ENCODE data around the gene LEFTY1. TPM values are rescaled to one million over a fixed set of nuclear protein-coding genes. Genes with fewer than 3 reads are reported as not detected.
"Not testable (repeated sequence)": the region's sequence is repeated elsewhere in the genome, so short reads cannot be mapped to it uniquely, and the experiment has no call there.

The LEFTY1 gene
- total RNA-seq, 1 donor from 2014 or later: not detected

DNA sequence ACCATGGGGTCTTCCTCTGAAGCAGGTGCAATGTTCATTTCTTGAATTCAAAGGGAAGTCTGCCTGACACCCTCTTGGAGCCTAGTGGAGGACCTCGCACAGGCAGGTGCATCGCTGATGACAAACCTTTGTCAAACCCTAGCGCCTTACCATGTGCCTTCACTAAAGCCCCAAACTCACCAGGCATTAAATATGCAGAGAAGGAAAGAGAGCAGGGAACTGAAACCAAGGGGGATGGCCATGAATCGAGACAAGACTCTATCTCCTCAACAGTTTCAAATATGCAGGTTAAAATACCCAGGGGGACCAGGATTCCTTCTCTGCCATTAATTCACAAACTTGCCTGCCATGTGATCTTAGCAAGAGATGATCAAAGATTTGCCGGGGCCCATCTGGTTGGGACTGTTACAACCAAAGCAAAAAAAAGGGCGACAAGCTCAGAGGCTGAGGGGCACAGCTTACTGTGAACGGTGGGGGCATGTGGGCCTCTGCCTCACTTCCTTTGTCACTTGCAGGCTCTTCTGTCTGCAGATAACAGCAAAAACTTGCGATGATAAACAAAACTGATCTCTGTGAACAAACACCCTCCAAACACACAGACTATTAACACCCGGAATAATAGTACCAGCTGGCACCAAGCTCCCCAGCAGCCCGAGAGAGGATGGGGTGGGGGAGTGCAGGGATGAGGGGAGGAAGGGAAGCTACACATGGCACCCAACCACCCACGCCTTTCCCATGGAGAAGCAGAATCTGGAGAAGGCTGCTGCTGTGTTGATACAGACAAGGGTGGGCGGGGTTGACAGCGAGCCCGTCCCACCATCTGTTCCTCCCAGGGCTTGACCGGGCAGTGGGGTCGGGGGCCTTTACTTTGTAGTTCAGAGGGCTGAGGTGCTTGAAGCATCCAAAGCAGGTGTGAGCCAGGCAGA, 40.7 kb downstream of the LEFTY1 start:
- DNase-seq: peak; percentile 58

- no peak for DNase-seq
These were observed 41.3 kb downstream of the LEFTY1 start for GRCh38 chr1:225847610-225848009.

DNA sequence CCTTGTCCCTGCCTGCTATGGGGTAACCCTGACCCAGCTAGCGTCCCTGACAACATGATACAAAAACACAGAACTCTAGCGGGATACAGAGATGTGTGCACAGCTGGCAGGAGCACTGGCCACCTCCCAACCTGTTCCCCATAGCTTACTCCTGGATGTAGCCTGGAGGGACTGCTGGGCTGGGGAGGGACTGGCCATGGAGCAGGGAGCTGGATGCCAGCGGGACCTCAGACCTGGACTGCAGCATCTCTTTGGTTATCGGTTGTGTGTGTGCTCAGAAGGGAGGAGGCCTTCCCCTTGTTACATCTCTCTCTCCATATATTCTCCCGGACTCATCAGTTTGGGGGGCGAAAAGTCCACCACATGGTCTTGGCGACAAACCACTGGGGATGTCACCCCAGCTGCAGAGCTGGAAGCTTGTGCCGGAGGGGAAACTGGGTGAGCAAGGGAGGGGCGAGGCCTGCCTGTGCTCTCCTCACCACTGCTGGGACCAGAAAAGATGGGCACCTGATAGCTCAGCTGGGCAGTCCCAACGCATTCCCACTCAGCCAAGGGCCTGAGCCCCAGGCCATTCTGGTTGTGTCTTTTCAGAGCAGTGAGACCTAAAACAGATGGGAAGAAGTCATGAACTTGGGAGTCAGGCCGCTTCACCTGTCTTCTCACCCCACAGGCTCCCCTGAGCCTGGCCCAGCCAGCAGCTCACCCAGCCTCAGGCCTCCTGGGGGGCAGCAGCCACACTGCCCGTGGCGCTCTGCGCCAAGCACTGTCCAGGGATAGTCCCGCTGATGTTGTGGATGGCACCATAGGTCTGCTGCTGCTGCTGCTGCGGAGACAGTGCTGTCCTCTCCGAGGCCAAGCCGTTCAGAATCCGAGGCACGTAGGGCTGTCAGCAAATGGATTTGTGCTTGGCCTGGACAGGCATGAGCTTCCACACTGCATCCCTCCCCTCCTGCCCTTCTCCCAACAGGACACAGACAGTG, 42.3 kb downstream of the LEFTY1 start:
- no peak for DNase-seq

DNA sequence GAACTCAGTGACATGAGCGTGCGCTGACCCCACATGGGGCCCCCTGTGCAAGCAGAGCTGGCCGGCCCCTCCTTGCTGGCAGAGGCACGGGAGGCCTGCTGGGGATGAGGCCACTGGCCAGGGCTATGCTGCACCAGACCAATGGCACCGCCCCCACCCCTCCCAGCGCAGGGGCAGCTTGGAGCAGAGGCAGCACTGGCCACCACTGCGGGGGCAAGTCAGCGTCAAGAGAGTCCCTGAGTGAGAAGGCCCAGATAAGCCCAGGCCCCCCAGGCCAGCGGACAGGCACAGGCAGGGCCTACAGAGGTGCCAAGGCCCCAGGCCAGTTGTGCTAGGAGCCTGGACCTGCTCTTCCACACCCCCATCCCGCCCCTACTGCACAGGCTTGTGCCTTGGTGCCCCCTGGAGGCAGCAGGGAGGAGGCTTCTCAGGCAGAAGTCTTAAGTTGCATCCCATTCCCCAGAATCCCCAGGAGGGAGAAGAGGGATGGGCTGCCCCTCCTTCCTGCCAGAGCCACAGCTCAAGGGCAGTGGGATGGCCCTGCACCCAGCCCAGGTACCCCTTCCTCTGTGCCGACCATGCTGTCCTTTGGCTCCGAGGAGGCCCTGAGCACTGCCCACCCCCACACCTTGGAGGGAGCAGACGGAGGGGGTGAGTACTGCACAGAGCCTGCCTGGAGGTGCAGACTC, 43.2 kb downstream of the LEFTY1 start:
- DNase-seq: peak; percentile 85

GRCh38 chr1:225845097-225845496, 43.8 kb downstream of the LEFTY1 start:
- no peak for DNase-seq

GRCh38 chr1:225844236-225845061, 44.5 kb downstream of the LEFTY1 start:
- no peak for DNase-seq

- no peak for DNase-seq
These were observed 45.5 kb downstream of the LEFTY1 start for GRCh38 chr1:225843426-225843795.

DNA sequence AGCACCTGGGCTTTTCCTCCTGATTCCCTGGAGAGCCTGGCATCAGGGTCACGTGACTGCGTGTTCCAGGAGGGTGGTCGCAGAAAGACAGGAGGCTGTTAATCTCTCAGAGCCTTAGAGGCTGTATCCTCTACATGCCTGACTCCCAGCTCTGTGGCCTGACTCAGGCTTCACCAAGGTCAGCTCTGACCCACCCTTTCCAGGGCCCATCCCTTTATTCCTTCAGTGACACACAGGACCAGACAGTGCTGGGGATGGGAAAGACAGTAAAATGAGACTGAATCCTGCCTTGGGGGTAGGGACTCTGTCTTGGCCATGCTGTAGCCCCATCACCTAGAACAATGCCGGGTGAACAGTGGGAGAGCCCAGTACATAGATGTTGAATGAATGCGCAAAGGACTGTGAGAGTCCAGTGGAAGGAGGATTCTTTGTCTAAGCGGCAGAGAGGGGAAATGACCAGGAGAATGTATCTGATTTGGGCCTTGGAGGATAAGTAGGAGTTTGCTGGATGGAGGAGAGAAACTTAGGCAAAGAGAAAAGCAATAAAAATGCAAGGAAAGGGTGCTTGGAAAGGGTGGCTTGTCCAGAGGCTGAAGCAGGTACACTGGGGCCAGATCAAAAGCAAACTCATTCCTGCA, 46.0 kb downstream of the LEFTY1 start:
- no peak for DNase-seq

DNA sequence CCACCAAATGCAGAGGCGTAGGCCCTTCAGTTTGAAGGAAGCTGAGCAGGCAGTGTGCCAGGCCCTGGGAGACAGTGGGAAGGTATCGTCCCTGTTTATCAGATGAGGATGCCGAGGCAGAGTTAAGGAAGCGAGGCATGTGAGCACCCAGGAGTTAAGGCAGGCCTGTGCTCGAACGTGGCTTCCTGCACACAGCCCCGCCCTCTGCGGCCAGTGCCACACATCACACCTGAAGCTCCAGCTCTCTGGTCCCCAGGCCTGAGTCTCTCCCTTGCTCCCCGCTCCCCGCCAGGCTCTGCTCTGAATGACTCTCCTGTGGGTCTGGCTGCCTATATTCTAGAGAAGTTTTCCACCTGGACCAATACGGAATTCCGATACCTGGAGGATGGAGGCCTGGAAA, 46.9 kb downstream of the LEFTY1 start:
- DNase-seq: no peak

DNA sequence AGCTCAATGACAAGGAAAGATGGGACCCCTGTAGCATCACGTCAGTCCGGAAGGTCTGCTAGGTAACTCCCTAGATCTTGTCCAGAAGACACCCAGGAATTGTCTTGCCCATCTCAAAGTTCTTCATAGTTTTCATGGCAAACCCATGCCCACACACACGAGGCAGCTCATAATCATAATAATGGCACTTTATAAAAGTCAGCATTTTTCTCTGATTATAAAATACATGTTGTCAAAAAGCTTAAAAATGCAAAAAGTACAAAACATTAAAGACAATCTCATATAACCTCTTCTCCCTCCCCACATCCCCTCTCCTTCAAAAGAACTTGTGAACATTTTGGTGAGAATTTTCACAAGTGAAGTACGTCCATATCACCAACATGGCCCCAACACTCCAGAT, 48.2 kb downstream of the LEFTY1 start:
- no peak for DNase-seq

DNA sequence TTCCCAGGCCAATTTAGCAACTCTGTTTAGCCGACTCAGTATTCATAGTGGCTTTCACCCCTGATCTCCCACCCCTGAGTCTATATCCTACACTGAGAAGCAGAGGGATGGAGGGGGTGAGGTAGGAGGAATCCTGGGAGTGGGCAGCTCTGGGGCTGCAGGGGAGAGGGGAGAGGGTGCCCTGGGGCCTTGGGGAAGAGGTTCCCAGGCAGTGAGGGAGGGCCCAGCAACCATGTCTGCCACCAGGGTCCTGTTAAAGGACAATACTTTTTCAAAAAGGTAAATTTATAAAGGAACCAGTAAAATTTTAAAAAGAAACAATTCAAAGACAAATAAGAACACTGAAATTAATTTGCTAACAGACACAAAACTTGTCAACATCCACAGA, 48.7 kb downstream of the LEFTY1 start:
- DNase-seq: no peak

DNA sequence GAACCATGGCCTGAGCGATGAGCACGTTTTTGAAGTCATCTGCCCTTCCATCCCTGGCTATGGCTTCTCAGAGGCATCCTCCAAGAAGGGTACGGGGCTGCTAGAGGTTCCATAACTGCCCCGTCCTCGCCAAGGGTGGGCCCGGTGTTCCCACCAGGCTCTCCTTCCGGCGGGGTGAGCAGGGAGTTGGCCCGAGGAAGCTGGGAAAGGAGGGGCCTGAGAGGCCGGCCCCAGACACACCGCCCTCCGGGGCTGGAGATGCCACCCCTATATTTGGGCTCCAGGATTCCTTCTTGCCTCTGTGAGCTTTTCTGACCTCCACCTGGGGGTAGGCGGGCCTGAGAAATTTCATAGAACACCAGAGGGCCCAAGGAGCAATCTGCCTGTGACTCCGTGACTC, 50.2 kb downstream of the LEFTY1 start:
- DNase-seq: no peak

DNA sequence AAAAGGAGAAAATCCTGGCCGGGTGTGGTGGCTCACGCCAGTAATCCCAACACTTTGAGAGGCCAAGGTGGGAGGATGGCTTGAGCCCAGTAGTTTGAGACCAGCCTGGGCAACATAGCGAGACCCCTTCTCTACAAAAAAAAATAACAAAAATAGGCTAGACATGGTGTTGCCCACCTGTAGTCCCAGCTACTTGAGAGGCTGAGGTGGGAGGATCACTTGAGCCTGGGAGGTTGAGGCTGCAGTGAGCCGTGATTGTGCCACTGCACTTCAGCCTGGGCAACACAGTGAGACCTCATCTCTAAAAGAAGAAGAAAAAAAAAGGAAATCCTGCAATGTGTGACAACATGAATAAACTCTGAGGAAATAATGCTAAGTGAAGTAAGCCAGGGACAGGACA, 52.6 kb downstream of the LEFTY1 start:
- DNase-seq: not testable (repeated sequence)

Small RNA genes within 50 kb of the gene (small RNA-seq; reads per million reads assigned to genes)
- not detected for gene AL117348.1 (ENCODE audit: low replicate concordance)

Other genes with a start within 250 kb of the LEFTY1 start
- 107 TPM for gene ENAH, start 236.0 kb downstream of the LEFTY1 start, total RNA-seq
- 249 TPM for gene SRP9, start 111.3 kb downstream of the LEFTY1 start, total RNA-seq
- 26.5 TPM for gene EPHX1, start 79.0 kb downstream of the LEFTY1 start, total RNA-seq
- gene TMEM63A, start 6.8 kb downstream of the LEFTY1 start, total RNA-seq: 39.3 TPM
- gene PYCR2, start 35.1 kb upstream of the LEFTY1 start, total RNA-seq: 22.1 TPM
- gene LEFTY2, start 52.1 kb upstream of the LEFTY1 start, total RNA-seq: 2.6 TPM
- 39.7 TPM for gene SDE2, start 110.2 kb upstream of the LEFTY1 start, total RNA-seq
- gene H3-3A, start 173.6 kb upstream of the LEFTY1 start, total RNA-seq: 482 TPM